Measurements from ENCODE around the gene CCNA2.

The CCNA2 gene

DNA sequence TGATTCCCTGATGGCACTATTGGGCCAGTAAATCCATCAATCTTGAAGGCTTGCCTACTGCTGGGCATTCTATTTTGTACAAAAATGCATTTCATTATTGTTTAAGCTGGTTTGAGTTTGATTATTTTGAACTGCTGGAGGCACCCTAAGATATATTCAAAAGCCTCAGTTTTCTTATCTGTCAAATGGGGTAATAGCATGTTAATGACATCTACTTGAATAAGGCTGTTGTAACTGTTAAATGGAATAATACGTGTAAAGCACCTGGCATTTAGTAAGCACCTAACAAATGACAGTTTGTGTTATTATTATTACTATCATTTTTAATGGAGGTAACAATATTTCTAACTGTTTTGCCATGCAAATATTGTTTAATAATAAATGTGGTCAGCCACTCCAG is 51.8 kb downstream of the CCNA2 start:
- DNase-seq, result no peak

DNA sequence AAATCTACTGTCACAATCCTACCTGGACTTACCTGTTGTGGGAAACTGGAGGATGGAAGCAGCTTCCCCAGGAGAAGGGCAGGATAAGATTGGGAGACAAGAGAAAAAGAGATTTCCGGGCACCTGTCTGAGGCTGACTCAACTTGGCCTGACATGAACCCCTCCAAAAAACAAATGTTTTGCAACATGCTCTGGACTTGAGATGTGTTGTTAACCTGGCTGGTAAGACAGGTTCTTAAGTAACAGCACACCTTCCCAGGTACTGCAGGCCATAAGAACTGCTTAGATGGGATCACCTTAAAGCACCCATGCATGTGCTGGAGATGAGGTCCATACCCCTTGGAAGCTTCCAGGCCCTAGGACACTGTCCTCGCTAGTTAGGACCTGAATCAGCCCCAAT is 54.3 kb downstream of the CCNA2 start:
- DNase-seq, result no peak

DNA sequence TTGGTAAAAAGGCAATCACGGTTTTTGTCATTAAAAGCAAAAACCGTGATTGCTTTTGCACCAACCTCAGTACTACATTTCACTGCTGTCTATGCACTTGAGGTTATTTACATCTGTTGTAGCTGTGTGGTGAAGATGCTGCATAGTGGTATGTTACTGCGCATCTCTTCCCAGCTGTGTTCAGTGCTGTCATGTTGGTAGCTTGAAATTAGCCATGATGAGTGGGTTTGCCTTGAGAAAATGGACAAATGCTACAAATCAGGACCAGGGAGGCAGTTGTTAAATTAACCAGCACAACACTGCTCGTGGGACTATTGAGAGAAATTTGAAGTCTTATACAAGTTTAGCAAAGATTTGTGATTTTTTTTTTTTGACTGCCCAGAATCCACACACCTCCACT is 56.5 kb downstream of the CCNA2 start:
- DNase-seq, result no peak

All from GDM1 (cell line).